Keratinocyte (primary cell): ENCODE results near the gene FRA10AC1. TPM values are rescaled to one million over a fixed set of nuclear protein-coding genes. Genes with fewer than 3 reads are reported as not detected.

Experiments
- DNase-seq: peaks from one replicate; pipeline ENCODE4 v3.0.0-alpha.2; 2011; ENCODE audit warnings: low read depth, missing footprints, low spot score
- FAIRE-seq: peaks from 2 replicates; lab custom pipeline; 2011; peaks lifted over from hg19 to GRCh38; lab: Jason Lieb, UNC
- H2AFZ ChIP-seq: 2 replicates; pipeline ENCODE4 v1.6.0; 2012; ENCODE audit warnings: low read length, control low read depth, inconsistent platforms; ENCODE audit not compliant: control insufficient read depth
- H3K27ac ChIP-seq: 2 replicates; pipeline ENCODE4 v1.5.1; 2011; ENCODE audit warnings: low read length; ENCODE audit not compliant: control insufficient read depth, insufficient read depth
- H3K27me3 ChIP-seq: 3 replicates; pipeline ENCODE4 v1.6.0; 2011; ENCODE audit warnings: low read length; ENCODE audit not compliant: control insufficient read depth, insufficient read depth; ENCODE audit errors: extremely low read depth
- H3K36me3 ChIP-seq, 2 experiments: 2 replicates in 1 of 2; 3 replicates in 1 of 2; pipeline ENCODE4 v1.5.1; 2011; ENCODE audit warnings: low read length in 2 of 2, mild to moderate bottlenecking in 1 of 2; ENCODE audit not compliant: control insufficient read depth in 2 of 2, insufficient read depth in 2 of 2; ENCODE audit errors: extremely low read depth in 1 of 2
- H3K4me1 ChIP-seq: 3 replicates; pipeline ENCODE4 v1.5.1; 2011; ENCODE audit warnings: low read length; ENCODE audit not compliant: control insufficient read depth, insufficient read depth; ENCODE audit errors: extremely low read depth
- H3K4me2 ChIP-seq: 3 replicates; pipeline ENCODE4 v1.6.0; 2011; ENCODE audit warnings: low read depth, low read length; ENCODE audit not compliant: control insufficient read depth, insufficient read depth; ENCODE audit errors: extremely low read depth
- H3K4me3 ChIP-seq, 3 experiments: fragments of 200-600 bp in 1 of 3; sonication (generic) in 1 of 3; 2 replicates in 2 of 3; 3 replicates in 1 of 3; pipeline ENCODE4 v1.5.1; 2011 to 2016; ENCODE audit warnings: low read length in 3 of 3, mild to moderate bottlenecking in 3 of 3, control low read depth in 2 of 3, inconsistent platforms in 1 of 3, low read depth in 1 of 3, mixed read lengths in 1 of 3, mixed run types in 1 of 3, moderate library complexity in 1 of 3; ENCODE audit not compliant: control insufficient read depth in 2 of 3, insufficient read depth in 2 of 3; ENCODE audit errors: extremely low read depth in 1 of 3
- H3K79me2 ChIP-seq: 2 replicates; pipeline ENCODE4 v1.6.0; 2012; ENCODE audit warnings: low read length; ENCODE audit not compliant: control insufficient read depth, insufficient read depth
- H3K9ac ChIP-seq: 3 replicates; pipeline ENCODE4 v1.6.0; 2011; ENCODE audit warnings: low read length; ENCODE audit not compliant: control insufficient read depth, insufficient read depth; ENCODE audit errors: extremely low read depth
- H3K9me1 ChIP-seq: 3 replicates; pipeline ENCODE4 v1.6.0; 2011; ENCODE audit warnings: low read length; ENCODE audit not compliant: control insufficient read depth, insufficient read depth; ENCODE audit errors: extremely low read depth
- H3K9me3 ChIP-seq: 2 replicates; pipeline ENCODE4 v1.5.1; 2012; ENCODE audit warnings: low read depth, low read length; ENCODE audit not compliant: control insufficient read depth
- H4K20me1 ChIP-seq: 3 replicates; pipeline ENCODE4 v1.6.0; 2011; ENCODE audit warnings: low read length; ENCODE audit not compliant: control insufficient read depth, insufficient read depth; ENCODE audit errors: extremely low read depth
- EZH2 ChIP-seq: IDR thresholded peaks from one replicate; pipeline ENCODE4 v1.6.1; 2012; ENCODE audit warnings: inconsistent platforms, mild to moderate bottlenecking, low read length, moderate library complexity
- dilution Hi-C: fragments of 300-500 bp; cut with MboI; formaldehyde crosslinking; loops from one replicate; pipeline ENCODE4 v1.7.0; 2020; ENCODE audit warnings: low sequenced_read_pairs; ENCODE audit not compliant: extremely low pct_ligation_motif_present
- polyA plus RNA-seq, 5 experiments: library from polyadenylated mRNA; depleted of rRNA in 3 of 5; stranded (reverse) in 3 of 5; stranded (forward) in 1 of 5; unstranded in 1 of 5; fragments of >200 nt; gene quantifications; 1 replicate in 1 of 5; 2 replicates in 3 of 5; 3 replicates in 1 of 5; pipeline versions ENCODE4 v1.2.1 to v1.2.3, GENCODE V29; 2011 to 2012; ENCODE audit warnings: missing spikeins in 2 of 5, low read depth in 1 of 5, low replicate concordance in 1 of 5
- TF ChIP-seq, protein P1 (sequence below), 3 experiments: IDR thresholded peaks in 1 of 3; conservative IDR thresholded peaks in 1 of 3; optimal IDR thresholded peaks in 1 of 3; 2 replicates in 2 of 3; 3 replicates in 1 of 3; pipeline versions ENCODE3 to v1.5.1; 2011; ENCODE audit warnings: low read length in 3 of 3, mild to moderate bottlenecking in 3 of 3, moderate library complexity in 2 of 3, control low read depth in 1 of 3, inconsistent platforms in 1 of 3; ENCODE audit not compliant: insufficient read depth in 2 of 3; ENCODE audit errors: extremely low read depth in 1 of 3

The FRA10AC1 gene
- polyA plus RNA-seq, 1 donor (not counting 4 experiments of a cell fraction or from before 2014, with no cell fraction given) = 12.8 TPM

DNA sequence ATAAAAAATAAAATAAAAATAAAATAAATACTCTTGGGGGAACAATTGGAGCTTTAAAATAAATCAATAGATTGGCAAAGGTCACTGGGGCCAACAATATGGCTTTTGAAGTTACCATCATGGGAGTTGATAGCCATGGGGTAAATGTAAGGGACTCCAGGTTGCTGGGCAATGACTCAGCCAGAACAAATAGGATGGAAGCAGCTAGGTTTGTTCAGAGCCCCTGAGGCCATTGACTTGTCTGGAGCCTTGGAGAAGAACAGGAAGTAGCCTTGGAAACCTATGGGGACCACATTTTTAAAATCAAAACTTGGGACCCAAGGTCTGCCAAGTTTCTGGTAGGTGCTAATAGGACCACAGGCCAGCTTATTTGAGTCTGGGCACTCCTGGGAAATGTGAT is 20.2 kb upstream of the FRA10AC1 start:
- Histone ChIP-seq H4K20me1 (no peaks in the 10 kb centered on the region), H3K4me1 (no peaks in the 10 kb centered on the region), H3K4me3 (no peak overlapping the region), H2AFZ (no peak overlapping the region), H3K27ac (no peak overlapping the region), H3K9ac (no peak overlapping the region), H3K9me1 (no peaks in the 10 kb centered on the region), H3K4me2 (no peak overlapping the region), H3K27me3 (peaks cover 4% of the 10 kb centered on the region), H3K9me3 (no peaks in the 10 kb centered on the region), H3K36me3 (no peaks in the 10 kb centered on the region), H3K79me2 (no peaks in the 10 kb centered on the region)
- dilution Hi-C loops = no loop called here
- FAIRE-seq (no peak), DNase-seq (no peak)
- TF ChIP-seq EZH2 = no peak
- TF ChIP-seq, protein P1, sequence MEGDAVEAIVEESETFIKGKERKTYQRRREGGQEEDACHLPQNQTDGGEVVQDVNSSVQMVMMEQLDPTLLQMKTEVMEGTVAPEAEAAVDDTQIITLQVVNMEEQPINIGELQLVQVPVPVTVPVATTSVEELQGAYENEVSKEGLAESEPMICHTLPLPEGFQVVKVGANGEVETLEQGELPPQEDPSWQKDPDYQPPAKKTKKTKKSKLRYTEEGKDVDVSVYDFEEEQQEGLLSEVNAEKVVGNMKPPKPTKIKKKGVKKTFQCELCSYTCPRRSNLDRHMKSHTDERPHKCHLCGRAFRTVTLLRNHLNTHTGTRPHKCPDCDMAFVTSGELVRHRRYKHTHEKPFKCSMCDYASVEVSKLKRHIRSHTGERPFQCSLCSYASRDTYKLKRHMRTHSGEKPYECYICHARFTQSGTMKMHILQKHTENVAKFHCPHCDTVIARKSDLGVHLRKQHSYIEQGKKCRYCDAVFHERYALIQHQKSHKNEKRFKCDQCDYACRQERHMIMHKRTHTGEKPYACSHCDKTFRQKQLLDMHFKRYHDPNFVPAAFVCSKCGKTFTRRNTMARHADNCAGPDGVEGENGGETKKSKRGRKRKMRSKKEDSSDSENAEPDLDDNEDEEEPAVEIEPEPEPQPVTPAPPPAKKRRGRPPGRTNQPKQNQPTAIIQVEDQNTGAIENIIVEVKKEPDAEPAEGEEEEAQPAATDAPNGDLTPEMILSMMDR (optimal IDR thresholded peaks at IDR 0.05 in 1 of 3, IDR thresholded peaks at IDR 0.05 in 1 of 3, conservative IDR thresholded peaks at IDR 0.05 in 1 of 3; ENCODE audit: extremely low read depth in 1 of 3, insufficient read depth in 2 of 3, low read length in 3 of 3) = no peak

DNA sequence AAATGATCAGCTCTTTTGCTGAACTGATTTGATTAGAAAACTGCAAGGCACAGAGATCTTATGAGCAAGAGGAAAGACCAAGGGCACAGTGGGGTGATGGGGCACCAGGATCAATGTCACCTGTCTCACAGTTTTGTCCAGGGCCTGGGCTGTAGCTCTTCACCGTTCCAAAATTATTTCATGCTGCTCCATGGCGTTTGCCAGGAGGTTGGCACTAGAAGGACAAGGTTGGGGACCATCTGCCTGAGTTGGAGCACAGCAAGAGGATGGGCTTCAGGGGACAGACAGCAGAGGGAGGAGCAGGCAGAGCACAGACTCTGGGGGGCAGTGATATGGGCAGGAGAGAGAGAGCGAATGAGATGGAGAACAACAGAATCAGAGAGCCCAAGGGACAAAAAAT is 17.5 kb upstream of the FRA10AC1 start:
- Histone ChIP-seq H3K9me3 (no peaks in the 10 kb centered on the region), H3K36me3 (no peaks in the 10 kb centered on the region), H3K4me2 (no peak overlapping the region), H3K4me1 (no peaks in the 10 kb centered on the region), H2AFZ (no peak overlapping the region), H4K20me1 (no peaks in the 10 kb centered on the region), H3K9me1 (no peaks in the 10 kb centered on the region), H3K79me2 (no peaks in the 10 kb centered on the region), H3K27ac (no peak overlapping the region), H3K4me3 (no peak overlapping the region), H3K9ac (no peak overlapping the region), H3K27me3 (no peaks in the 10 kb centered on the region)
- dilution Hi-C loops = no loop called here
- no peak for TF ChIP-seq EZH2
- TF ChIP-seq, protein P1 (optimal IDR thresholded peaks at IDR 0.05 in 1 of 3, IDR thresholded peaks at IDR 0.05 in 1 of 3, conservative IDR thresholded peaks at IDR 0.05 in 1 of 3; ENCODE audit: extremely low read depth in 1 of 3, insufficient read depth in 2 of 3, low read length in 3 of 3) = no peak
- DNase-seq (no peak), FAIRE-seq (no peak)
